Kidney epithelial cell (primary cell): ENCODE data around the gene DCTN2. TPM values are rescaled to one million over a fixed set of nuclear protein-coding genes. Genes with fewer than 3 reads are reported as not detected.

Source experiments
- DNase-seq: peaks from one replicate; pipeline ENCODE4 v3.0.0-alpha.2; 2010; ENCODE audit warnings: low read depth
- H3K27me3 ChIP-seq: 2 replicates; pipeline ENCODE4 v1.6.0; 2011; ENCODE audit warnings: low read length; ENCODE audit not compliant: control insufficient read depth, insufficient read depth
- H3K36me3 ChIP-seq: 2 replicates; pipeline ENCODE4 v1.5.1; 2011; ENCODE audit warnings: low read length; ENCODE audit not compliant: control insufficient read depth, insufficient read depth
- H3K4me3 ChIP-seq: 2 replicates; pipeline ENCODE4 v1.5.1; 2011; ENCODE audit warnings: low read depth, mild to moderate bottlenecking, control low read depth, low read length
- CTCF ChIP-seq: IDR thresholded peaks from 2 replicates; pipeline ENCODE4 v1.5.1; 2011; ENCODE audit warnings: mild to moderate bottlenecking, moderate library complexity, low read length, control low read depth, inconsistent platforms; ENCODE audit not compliant: insufficient read depth, poor library complexity, severe bottlenecking
- total RNA-seq: library from RNA; depleted of rRNA; stranded (reverse); fragments of >200 nt; gene quantifications from 2 replicates; pipeline ENCODE4 v1.2.3, GENCODE V29; 2015

The DCTN2 gene
- total RNA-seq, 1 donor from 2014 or later: 154 TPM

- H3K27me3 ChIP-seq: no peaks in the 10 kb centered on the region
- no peak for TF ChIP-seq CTCF
- peaks cover 4% of the 10 kb centered on the region for H3K36me3 ChIP-seq
- H3K4me3 ChIP-seq: no peak overlapping the region
- no peak for DNase-seq
Observed at GRCh38 chr12:57526477-57527126, 20.4 kb downstream of the DCTN2 start.

DNA sequence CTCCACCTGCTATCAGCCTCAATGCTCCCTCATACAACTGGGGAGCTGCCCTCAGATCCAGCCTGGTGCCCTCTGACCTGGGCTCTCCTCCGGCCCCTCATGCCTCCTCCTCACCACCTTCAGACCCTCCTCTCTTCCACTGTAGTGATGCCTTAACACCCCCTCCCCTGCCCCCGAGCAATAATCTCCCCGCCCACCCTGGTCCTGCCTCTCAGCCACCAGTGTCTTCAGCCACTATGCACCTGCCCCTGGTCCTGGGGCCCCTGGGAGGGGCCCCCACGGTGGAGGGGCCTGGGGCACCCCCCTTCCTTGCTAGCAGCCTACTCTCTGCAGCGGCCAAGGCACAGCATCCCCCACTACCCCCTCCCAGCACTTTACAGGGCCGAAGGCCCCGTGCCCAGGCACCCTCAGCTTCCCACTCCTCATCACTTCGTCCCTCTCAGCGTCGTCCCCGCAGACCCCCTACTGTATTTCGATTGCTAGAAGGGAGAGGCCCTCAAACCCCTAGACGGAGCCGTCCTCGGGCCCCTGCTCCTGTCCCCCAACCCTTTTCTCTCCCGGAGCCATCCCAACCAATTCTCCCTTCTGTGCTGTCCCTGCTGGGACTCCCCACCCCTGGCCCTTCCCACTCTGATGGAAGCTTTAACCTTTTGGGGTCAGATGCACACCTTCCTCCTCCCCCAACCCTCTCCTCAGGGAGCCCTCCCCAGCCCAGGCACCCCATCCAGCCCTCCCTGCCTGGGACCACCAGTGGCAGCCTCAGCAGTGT lies 21.2 kb downstream of the DCTN2 start:
- no peak for TF ChIP-seq CTCF
- peaks cover 4% of the 10 kb centered on the region for H3K36me3 ChIP-seq
- no peaks in the 10 kb centered on the region for H3K27me3 ChIP-seq
- no peak overlapping the region for H3K4me3 ChIP-seq
- DNase-seq: no peak

DNA sequence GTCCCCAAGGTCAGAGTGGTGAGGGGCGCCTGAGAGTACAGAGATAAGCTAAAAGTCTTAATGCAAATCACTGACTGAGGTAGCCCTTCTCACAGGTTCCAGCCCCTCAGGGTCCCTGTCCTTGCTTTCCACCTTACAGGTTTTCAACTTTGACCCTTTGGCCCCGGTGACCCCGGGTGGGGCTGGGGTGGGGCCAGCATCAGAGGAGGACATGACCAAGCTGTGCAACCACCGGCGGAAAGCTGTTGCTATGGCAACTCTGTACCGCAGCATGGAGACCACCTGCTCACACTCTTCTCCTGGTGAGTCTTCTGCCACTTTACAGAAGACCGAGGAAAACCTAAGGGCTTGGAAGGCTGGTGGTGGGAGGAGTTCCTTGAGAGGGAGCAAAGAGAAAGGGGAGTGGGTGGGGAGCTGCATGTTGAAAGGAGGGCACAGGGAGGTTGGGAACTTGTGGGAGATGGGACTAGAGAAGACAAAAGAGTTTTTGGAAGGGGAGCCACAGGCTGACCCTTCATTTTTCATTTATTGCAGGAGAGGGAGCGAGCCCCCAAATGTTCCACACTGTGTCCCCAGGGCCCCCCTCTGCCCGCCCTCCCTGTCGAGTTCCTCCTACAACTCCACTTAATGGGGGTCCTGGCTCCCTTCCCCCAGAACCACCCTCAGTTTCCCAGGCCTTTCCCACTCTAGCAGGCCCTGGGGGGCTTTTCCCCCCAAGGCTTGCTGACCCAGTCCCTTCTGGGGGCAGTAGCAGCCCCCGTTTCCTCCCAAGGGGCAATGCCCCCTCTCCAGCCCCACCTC lies 22.0 kb downstream of the DCTN2 start:
- H3K4me3 ChIP-seq: no peak overlapping the region

GRCh38 chr12:57523706-57524614 lies 23.0 kb downstream of the DCTN2 start:
- Histone ChIP-seq H3K4me3 (peak overlapping the region; percentile 68), H3K36me3 (peaks cover 1% of the 10 kb centered on the region), H3K27me3 (no peaks in the 10 kb centered on the region)
- no peak for TF ChIP-seq CTCF
- no peak for DNase-seq

More for the DNA sequence above, 22.0 kb downstream of the DCTN2 start:
- peaks cover 3% of the 10 kb centered on the region for H3K36me3 ChIP-seq
- DNase-seq: no peak
- H3K27me3 ChIP-seq: no peaks in the 10 kb centered on the region
- TF ChIP-seq CTCF: no peak

- no peak for DNase-seq
- TF ChIP-seq CTCF: no peak
Observed at GRCh38 chr12:57522887-57523705, 23.9 kb downstream of the DCTN2 start.

More at GRCh38 chr12:57522887-57523705, 23.9 kb downstream of the DCTN2 start:
- H3K27me3 ChIP-seq: no peaks in the 10 kb centered on the region
- peak overlapping the region; percentile 68 for H3K4me3 ChIP-seq
- H3K36me3 ChIP-seq: peaks cover 1% of the 10 kb centered on the region
